NCI-H1105 treated with DMSO at 0.1 percent for 48 hours (cell line): Measurements from ENCODE around the gene ZC4H2.
A peak's percentile ranks its signal among the peaks of the same experiment; 100 is the strongest.
"Not testable (repeated sequence)": the region's sequence is repeated elsewhere in the genome, so short reads cannot be mapped to it uniquely, and the experiment has no call there.

Experiments
- DNase-seq: peaks from one replicate; lab custom pipeline; 2025; lab: John Stamatoyannopoulos, UW

The ZC4H2 gene, protein sequence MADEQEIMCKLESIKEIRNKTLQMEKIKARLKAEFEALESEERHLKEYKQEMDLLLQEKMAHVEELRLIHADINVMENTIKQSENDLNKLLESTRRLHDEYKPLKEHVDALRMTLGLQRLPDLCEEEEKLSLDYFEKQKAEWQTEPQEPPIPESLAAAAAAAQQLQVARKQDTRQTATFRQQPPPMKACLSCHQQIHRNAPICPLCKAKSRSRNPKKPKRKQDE

DNA sequence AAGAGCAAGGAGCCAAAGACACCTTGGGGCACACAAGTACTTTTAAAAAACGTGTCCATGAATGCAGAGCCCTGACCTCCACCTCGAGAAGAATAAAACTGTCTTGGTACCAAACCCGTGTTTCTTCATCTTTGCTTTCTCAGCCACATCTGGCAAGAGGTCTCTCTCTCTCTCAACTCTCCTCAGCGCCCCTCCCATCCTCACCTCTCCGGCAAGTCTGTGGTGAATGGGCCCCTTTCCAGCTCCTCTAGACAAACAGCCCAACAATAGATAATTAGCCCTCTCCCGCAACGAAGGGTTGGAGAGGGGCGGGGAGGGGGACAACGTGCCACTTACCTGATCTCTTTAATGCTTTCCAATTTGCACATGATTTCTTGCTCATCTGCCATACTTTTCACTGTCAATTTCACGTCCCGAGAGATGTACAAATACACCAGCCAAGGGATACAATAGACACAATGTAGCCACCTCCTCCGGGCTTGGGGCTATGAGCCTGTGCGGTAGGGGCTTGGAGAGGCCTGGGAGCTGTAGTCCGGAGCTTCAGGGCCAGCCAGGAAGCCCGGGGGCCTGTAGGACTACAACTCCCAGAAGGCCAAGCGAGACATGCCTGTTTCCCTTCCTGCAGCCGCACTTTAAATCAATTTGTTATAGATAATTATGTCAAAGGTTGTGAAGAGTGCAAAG lies at the start of gene ZC4H2:
Gene ZC4H2, minus strand, starts transcription at position 462 of the 684 bp plus-strand sequence. Its CDS starts 73 bp downstream, at position 389.
- peak; percentile 52 for DNase-seq

DNA sequence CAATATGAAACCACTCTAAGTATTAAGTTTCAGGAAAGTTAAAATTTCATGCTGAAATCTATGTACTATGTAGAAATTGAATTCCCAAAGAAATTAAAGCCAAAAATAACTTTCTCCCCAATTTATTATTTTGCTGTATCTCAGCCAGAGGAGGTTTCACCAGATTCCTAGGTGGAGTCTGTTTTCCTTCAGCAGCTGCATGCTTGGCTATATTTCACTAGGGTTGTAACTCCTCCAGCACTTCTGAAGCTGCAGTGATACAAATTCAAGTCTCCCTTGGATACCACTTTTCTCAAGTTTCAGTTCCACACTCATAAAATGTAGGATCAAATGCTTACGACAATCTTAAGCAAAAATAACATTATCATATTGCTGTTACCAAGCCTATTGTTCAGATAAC lies 41.2 kb upstream of the ZC4H2 start:
- DNase-seq, result no peak

DNA sequence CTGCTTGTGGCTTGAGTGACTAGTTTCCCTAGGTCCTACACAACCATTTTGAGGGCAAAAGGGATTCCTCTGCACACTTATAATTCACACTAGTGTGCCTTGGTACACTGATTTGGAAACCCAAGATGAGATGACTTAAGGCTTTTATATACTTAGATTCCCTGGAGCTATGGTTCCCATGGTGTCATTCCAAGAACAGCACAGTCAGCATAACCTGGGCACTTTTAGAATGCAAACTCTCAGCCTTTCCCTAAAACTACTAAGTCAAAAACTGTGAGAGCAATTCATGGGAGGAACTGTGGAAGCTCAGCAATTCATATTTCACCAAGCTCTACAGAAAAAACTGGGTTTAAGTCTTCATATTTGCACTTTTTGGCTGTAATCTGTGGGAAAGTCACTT lies 38.0 kb upstream of the ZC4H2 start:
- no peak for DNase-seq

DNA sequence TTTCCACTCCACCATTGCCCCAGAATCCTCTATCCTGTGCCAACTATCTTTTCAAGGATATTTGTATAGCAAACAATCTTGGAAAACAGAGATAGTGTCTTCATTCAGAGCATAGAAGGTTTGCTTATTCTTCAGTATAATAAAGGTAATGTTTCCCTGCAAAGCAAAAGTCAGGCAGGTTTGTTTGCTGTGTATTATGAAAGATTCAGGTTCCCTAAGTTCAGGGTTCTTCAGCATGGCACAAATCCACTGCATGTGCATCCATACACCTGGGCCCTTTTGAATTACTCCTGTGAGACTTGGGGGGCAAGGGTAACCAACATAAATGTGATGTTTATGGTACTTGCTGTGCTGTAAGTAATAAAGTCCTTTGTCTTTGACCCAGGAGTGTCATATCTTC lies 33.2 kb upstream of the ZC4H2 start:
- no peak for DNase-seq

DNA sequence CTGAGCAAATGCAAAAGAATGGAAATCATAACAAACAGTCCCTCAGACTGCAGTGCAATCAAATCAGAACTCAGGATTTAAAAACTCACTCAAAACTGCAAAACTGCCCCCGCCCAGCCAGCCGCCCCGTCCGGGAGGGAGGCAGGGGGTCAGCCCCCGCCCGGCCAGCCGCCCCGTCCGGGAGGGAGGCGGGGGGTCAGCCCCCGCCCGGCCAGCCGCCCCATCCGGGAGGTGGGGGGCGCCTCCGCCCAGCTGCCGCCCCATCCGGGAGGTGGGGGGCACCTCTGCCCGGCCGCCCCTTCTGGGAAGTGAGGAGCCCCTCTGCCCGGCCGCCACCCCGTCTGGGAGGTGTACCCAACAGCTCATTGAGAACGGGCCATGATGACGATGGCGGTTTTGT lies 26.0 kb upstream of the ZC4H2 start:
- not testable (repeated sequence) for DNase-seq

DNA sequence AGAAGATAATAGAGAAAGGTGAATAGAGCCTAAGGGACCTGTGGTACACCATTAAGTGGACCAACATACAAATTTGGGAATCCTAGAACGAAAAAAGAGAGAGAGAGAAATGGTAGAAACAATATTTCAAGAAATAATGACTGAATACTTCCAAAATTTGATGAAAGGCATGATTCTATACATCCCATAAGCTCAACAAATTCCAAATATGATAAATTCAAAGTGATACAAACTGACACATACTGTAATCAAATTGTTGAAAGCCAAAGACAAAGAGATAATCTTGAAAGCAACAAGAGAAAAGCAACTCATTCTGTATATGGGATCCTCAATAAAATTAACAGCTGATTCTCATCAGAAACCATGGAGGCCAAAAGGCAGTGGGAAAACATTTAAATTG lies 20.6 kb upstream of the ZC4H2 start:
- DNase-seq, result no peak

DNA sequence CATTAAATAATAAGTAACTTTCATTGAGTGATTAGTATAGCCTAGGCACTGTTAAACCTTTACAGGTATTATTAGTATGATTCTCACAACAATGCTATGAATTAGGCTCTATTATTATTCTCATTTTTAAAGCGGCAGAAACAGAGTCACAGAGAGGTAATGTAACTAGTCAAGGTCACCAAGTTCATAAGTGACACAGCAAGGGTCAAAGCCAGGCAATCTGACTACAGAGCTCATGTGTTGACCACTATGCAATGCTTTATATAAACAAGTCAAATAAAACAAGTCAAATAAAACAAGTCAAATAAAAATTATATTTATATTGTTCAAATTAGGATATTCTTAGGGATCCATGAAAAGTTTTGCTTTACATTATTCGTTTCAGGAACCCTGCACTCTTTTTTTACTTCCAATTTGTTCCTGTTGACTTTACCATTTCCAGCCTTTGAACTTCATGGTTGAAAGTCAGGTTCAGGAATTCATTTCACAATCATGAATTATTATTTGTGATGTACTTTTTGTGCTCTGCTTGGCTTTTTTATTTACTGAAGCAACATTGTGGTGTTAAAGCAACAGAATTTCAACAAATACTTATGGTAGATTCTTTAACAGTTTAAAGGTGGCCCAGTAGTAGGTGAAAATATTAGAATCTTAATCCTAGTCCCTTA lies 18.0 kb upstream of the ZC4H2 start:
- no peak for DNase-seq

DNA sequence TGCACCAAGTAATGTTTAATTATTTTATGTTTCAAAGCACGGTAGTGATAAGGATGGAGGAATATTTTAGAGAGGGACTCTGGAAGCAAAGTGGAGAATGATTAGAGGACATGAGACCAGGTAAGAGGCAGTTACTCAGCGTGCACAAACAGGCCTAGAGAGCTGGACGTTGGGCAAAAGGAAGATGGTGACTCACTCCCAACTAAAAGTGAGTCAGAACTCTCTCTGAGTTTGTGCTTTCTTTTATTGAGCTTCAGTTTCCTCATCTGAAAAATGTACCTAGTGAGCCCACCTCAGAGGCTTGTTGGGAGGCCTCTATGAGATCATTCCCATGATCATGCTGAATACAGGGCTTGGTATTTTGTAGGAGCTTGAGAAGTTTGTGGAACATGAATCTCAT lies 1.6 kb upstream of the ZC4H2 start:
- DNase-seq, result no peak

DNA sequence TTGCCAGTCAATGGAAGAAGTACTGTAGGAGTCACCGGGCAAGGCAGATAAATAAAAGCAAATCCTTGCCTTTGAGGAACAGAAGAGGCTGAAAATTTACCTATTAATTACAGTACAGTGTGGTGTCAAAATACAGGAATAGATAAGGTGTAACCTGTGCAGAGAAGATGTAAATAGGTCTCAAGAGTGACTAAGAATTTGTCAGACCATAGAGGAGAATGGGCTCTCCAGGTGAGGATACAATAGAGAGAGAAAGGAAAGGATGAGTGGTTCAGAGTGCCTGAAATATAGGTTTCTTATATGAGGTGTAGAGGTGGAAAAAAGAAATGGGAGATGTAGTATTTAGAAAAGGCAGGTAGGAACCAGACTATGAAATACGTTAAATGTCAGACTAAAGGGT lies 801 bp upstream of the ZC4H2 start:
- DNase-seq, result no peak

DNA sequence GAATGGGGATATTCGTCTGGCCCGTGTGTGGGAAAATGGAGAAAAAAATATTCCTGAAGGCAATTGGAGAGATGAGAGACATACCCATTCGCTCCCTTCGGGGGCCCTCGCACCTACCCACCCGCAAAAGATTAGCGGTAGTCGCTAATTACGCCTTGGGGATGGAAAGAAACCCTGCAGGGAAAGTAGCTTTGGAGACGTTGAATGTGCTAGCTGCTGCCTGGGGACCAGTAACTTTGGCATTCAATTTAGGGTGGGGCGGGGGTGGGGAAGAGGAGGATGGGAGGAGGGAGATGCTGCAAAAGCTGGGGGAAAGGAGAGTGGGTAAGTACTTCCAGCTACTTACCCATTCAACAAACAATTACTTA lies 407 bp upstream of the ZC4H2 start:
- DNase-seq, result no peak

DNA sequence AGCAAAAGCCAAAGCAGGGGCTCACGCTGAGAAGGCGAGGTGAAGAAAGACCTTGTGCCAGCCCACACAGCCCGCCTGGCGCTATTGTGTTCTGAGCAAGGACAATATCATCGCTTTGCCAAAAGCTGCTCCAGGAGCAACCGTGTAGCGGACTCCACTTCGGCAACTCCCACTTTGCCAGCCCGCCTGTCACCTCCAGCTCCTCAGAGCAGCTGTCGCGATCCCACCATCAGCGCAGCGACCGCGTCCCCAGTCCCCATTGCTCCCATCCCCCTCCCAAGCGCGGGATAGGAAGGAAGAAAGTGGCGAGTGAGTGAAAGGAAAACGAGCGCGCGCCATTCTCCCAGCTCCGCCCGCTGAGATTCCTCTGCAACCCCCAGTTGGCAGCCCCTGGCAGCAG lies 759 bp downstream of the ZC4H2 start:
- DNase-seq, result peak; percentile 11

DNA sequence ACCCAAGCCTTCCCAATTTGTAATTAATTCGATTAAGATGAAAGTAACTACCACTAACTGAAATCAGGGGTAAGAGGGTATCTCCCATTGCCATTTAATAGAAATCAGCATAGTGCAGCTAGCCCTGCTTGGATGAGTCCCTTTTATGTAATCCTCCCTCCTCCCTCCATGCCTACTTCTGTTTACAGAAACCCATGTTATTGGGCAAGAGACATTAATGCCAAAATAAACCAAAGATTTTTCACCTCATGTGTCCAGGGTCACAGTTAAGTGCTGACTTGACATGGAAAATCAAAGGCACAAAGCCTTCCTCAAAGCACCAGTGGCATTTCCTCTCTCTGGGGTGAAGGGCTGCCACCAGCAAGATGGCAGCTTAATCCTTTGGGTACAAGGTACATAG lies 50.8 kb downstream of the ZC4H2 start:
- no peak for DNase-seq

DNA sequence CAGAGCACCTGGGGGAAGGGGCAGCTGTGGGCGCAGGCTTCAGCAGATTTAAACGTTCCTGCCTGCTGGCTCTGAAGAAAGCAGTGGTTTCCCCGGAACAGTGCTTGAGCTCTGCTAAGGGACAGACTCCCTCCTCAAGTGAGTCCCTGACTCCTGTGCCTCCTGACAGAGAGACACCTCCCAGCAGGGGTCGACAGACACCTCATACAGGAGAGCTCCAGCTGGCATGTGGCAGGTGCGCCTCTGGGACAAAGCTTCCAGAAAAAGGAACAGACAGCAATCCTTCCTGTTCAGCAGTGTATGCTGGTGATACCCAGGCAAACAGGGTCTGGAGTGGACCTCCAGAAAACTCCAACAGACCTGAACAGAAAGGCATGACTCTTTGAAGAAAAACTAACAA lies 68.1 kb downstream of the ZC4H2 start:
- DNase-seq, result no peak

DNA sequence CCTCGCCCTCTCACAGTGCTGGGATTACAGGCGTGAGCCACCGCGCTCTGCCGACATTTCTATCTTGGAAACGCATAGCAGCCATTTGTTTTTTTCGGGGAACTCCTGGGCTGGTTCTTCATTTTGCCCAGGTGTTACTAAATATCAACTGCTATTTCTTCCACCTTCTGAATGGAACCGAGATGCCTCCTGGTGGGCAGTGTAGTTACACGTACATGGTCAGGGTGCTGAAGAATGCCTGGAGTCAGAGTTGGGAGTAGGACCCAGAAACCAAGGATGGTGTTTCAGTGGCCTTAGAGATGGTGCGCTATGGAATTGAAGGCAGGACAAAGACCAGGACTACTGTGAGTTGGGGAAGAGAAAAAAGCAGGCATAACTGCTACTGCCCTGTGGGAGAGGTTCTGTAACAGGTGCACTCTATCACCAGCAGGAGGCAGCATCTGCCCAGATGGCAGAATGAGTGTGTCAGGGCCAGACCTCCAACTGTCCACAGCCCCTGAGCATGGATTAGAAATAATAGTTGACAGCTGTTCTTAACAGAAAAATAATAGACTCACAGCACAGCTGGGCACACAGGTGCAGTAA lies 81.7 kb downstream of the ZC4H2 start:
- DNase-seq, result no peak

DNA sequence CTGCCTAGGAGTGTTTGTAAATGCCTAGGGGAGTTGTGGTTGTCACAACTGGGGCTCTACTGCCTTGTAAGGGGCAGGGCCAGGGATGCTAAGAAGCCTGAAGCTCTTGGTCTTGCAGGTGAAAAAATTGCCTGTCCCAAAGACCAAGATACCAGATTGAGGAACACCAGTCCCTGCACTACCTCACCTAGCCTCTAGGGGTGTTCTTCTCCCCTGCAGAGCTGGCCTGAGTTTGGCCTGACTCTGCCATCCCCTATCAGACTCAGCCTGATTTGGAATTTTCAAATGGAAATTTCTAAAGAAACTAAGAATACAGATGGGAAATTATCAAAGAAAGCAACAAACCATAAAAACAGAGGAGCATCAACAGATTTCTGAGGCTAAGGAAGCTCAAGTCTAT lies 90.4 kb downstream of the ZC4H2 start:
- no peak for DNase-seq

DNA sequence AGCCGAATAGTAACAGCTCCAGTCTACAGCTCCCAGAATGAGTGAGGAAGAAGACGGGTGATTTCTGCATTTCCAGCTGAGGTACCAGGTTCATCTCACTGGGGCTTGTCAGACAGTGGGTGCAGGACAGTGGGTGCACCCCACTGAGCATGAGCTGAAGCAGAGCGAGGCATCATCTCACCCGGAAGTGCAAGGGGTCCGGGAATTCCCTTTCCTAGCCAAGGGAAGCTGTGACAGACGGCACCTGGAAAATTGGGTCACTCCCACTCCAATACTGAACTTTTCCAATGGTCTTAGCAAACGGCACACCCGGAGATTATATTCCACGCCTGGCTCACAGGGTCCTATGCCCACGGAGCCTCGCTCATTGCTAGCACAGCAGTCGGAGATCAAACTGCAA lies 97.5 kb downstream of the ZC4H2 start:
- DNase-seq, result not testable (repeated sequence)

DNA sequence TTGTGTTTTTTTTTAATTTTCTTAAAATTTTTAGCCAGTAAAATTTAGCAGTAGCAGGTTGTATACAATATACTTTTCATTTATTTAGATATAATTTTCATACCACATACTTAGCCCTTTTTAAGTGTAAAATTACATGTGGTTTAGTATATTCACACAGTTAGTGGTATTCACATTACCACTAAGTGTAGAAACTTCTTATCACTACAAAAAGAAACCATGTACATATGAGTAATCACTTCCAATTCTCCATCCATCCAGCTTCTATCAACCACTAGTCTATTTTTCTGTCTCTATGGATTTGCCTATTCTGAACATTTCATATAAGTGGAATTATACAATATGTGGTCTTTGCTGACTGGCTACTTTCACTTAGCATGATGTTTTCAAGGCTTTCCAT lies 109.0 kb downstream of the ZC4H2 start:
- no peak for DNase-seq
